Neural progenitor cell (in vitro differentiated cells): ENCODE results near the gene CCL27. TPM values are rescaled to one million over a fixed set of nuclear protein-coding genes. Genes with fewer than 3 reads are reported as not detected.

Experiments
- DNase-seq: peaks from one replicate; pipeline ENCODE4 v3.0.0-alpha.2; 2016; ENCODE audit warnings: low spot score
- H2AFZ ChIP-seq: fragments of 200-600 bp; sonication (generic); replicated peaks from 2 replicates; pipeline ENCODE4 v1.6.1; 2016; ENCODE audit warnings: antibody characterized with exemption
- H3F3A ChIP-seq: fragments of 200-600 bp; sonication (generic); 2 replicates; pipeline ENCODE4 v1.6.1; 2016; ENCODE audit warnings: antibody characterized with exemption, low read depth
- H3K27ac ChIP-seq: fragments of 200-600 bp; sonication (generic); 2 replicates; pipeline ENCODE4 v1.5.1; 2016; ENCODE audit warnings: mild to moderate bottlenecking
- H3K27me3 ChIP-seq: fragments of 200-600 bp; sonication (generic); 2 replicates; pipeline ENCODE4 v1.6.1; 2016; ENCODE audit warnings: mild to moderate bottlenecking, moderate library complexity
- H3K36me3 ChIP-seq: fragments of 200-600 bp; sonication (generic); 2 replicates; pipeline ENCODE4 v1.5.1; 2016
- H3K4me1 ChIP-seq: fragments of 200-600 bp; sonication (generic); 2 replicates; pipeline ENCODE4 v1.6.1; 2016; ENCODE audit warnings: mixed run types
- H3K4me2 ChIP-seq: fragments of 200-600 bp; sonication (generic); 2 replicates; pipeline ENCODE4 v1.6.1; 2016
- H3K4me3 ChIP-seq: fragments of 200-600 bp; sonication (generic); 2 replicates; pipeline ENCODE4 v1.5.1; 2016
- H3K79me2 ChIP-seq: fragments of 200-600 bp; sonication (generic); 2 replicates; pipeline ENCODE4 v1.6.1; 2016; ENCODE audit warnings: low read depth
- H3K9ac ChIP-seq: fragments of 200-600 bp; sonication (generic); 2 replicates; pipeline ENCODE4 v1.6.1; 2016
- H3K9me3 ChIP-seq: fragments of 200-600 bp; sonication (generic); 2 replicates; pipeline ENCODE4 v1.5.1; 2016; ENCODE audit warnings: low read depth
- H4K20me1 ChIP-seq: fragments of 200-600 bp; sonication (generic); 2 replicates; pipeline ENCODE4 v1.6.1; 2016; ENCODE audit warnings: low read depth
- H3K27ac Mint-ChIP-seq: 3 replicates; pipeline ENCODE4 v1.8.0; 2021; ENCODE audit warnings: mixed read lengths
- H3K27me3 Mint-ChIP-seq: 2 replicates; pipeline ENCODE4 v1.8.0; 2022; ENCODE audit warnings: low read depth, mild to moderate bottlenecking, inconsistent platforms, moderate library complexity, mixed read lengths; ENCODE audit not compliant: insufficient read depth
- H3K36me3 Mint-ChIP-seq: 3 replicates; pipeline ENCODE4 v1.8.0; 2021; ENCODE audit warnings: mixed read lengths
- H3K4me1 Mint-ChIP-seq: 3 replicates; pipeline ENCODE4 v1.8.0; 2021; ENCODE audit warnings: mixed read lengths
- H3K4me3 Mint-ChIP-seq: 3 replicates; pipeline ENCODE4 v1.8.0; 2021; ENCODE audit warnings: mild to moderate bottlenecking, moderate library complexity, mixed read lengths
- H3K9me3 Mint-ChIP-seq: 3 replicates; pipeline ENCODE4 v1.8.0; 2020; ENCODE audit warnings: mixed read lengths
- EZH2 ChIP-seq: fragments of 200-600 bp; sonication (generic); IDR thresholded peaks from 2 replicates; pipeline ENCODE4 v1.6.1; 2017; ENCODE audit warnings: antibody characterized with exemption, mild to moderate bottlenecking, moderate library complexity
- EZH2phosphoT487 ChIP-seq: fragments of 200-600 bp; sonication (generic); IDR thresholded peaks from 2 replicates; pipeline ENCODE4 v1.6.1; 2017; ENCODE audit warnings: antibody characterized with exemption
- total RNA-seq: library from RNA; depleted of rRNA; stranded (reverse); fragments of >200 nt; gene quantifications from 2 replicates; pipeline ENCODE4 v1.2.3, GENCODE V29; 2015; ENCODE audit warnings: low replicate concordance
- TF ChIP-seq, protein P1 (sequence below): fragments of 200-600 bp; sonication (generic); IDR thresholded peaks from 2 replicates; pipeline ENCODE4 v1.5.1; 2017; ENCODE audit warnings: antibody characterized with exemption, mild to moderate bottlenecking

The CCL27 gene
- total RNA-seq, 1 donor from 2014 or later = 0.67 TPM

DNA sequence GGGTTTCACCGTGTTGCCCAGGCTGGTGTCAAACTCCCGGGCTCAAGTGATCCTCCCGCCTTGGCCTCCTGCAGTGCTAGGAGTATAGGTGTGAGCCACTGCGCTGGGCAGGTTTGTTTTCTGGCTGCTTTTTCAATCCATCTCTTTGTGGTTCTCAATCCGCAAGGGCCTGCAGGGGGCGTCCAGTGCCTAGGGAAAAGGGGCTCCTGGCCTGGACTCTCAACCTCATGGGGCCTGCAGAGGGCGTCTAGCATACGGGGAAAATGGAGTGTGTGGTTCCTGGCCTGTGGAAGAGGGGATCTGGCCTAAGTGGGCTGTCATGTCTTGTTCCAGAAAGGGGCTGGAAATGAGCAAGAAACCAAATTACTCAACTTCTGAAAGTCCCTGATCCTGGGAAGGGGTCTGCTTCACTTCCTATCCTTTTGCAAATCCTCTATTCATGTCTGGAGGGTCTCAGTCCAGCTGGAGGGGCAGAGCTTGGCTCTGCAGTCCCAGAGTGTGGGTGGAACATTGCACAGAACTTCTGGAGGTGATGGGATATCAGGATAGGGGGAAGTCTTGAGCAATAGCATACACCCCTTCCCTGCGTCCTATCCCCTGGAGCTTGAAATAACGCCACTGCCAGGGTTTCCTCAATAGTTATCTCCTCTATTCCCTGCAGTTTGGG lies 12.7 kb upstream of the CCL27 start:
- no peak overlapping the region for H3K27ac Mint-ChIP-seq
- H2AFZ ChIP-seq = no peak overlapping the region
- H3K79me2 ChIP-seq = no peaks in the 10 kb centered on the region

GRCh38 chr9:34674440-34674839 lies 12.0 kb upstream of the CCL27 start:
- no peaks in the 10 kb centered on the region for H3K9me3 Mint-ChIP-seq
- Histone ChIP-seq H3K79me2 (no peaks in the 10 kb centered on the region), H3K4me3 (no peak overlapping the region), H2AFZ (no peak overlapping the region), H3K36me3 (no peaks in the 10 kb centered on the region), H3K4me2 (no peak overlapping the region), H4K20me1 (no peaks in the 10 kb centered on the region), H3K9me3 (no peaks in the 10 kb centered on the region), H3K27ac (no peak overlapping the region), H3F3A (no peaks in the 10 kb centered on the region), H3K4me1 (no peaks in the 10 kb centered on the region), H3K9ac (no peak overlapping the region), H3K27me3 (no peaks in the 10 kb centered on the region)
- H3K4me1 Mint-ChIP-seq = peaks cover 6% of the 10 kb centered on the region
- TF ChIP-seq EZH2 = no peak
- TF ChIP-seq EZH2phosphoT487 = no peak
- TF ChIP-seq, protein P1, sequence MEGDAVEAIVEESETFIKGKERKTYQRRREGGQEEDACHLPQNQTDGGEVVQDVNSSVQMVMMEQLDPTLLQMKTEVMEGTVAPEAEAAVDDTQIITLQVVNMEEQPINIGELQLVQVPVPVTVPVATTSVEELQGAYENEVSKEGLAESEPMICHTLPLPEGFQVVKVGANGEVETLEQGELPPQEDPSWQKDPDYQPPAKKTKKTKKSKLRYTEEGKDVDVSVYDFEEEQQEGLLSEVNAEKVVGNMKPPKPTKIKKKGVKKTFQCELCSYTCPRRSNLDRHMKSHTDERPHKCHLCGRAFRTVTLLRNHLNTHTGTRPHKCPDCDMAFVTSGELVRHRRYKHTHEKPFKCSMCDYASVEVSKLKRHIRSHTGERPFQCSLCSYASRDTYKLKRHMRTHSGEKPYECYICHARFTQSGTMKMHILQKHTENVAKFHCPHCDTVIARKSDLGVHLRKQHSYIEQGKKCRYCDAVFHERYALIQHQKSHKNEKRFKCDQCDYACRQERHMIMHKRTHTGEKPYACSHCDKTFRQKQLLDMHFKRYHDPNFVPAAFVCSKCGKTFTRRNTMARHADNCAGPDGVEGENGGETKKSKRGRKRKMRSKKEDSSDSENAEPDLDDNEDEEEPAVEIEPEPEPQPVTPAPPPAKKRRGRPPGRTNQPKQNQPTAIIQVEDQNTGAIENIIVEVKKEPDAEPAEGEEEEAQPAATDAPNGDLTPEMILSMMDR = no peak
- peaks cover 7% of the 10 kb centered on the region for H3K27me3 Mint-ChIP-seq
- H3K27ac Mint-ChIP-seq = no peak overlapping the region
- DNase-seq = no peak
- no peak overlapping the region for H3K4me3 Mint-ChIP-seq
- H3K36me3 Mint-ChIP-seq = peaks cover 6% of the 10 kb centered on the region

More for the DNA sequence above, 12.7 kb upstream of the CCL27 start:
- no peak overlapping the region for H3K9ac ChIP-seq
- H3K4me3 ChIP-seq = no peak overlapping the region
- H3K4me3 Mint-ChIP-seq = no peak overlapping the region
- peaks cover 7% of the 10 kb centered on the region for H3K27me3 Mint-ChIP-seq
- no peaks in the 10 kb centered on the region for H3F3A ChIP-seq
- H3K27ac ChIP-seq = no peak overlapping the region
- TF ChIP-seq EZH2phosphoT487 = peak; percentile 27
- TF ChIP-seq EZH2 = no peak
- TF ChIP-seq, protein P1 = peak; percentile 83
- no peaks in the 10 kb centered on the region for H3K36me3 ChIP-seq
- H3K4me2 ChIP-seq = no peak overlapping the region
- peaks cover 6% of the 10 kb centered on the region for H3K4me1 Mint-ChIP-seq
- no peaks in the 10 kb centered on the region for H3K9me3 Mint-ChIP-seq
- H3K9me3 ChIP-seq = no peaks in the 10 kb centered on the region
- H3K4me1 ChIP-seq = no peaks in the 10 kb centered on the region
- peak; percentile 91 for DNase-seq
- no peaks in the 10 kb centered on the region for H4K20me1 ChIP-seq
- H3K27me3 ChIP-seq = no peaks in the 10 kb centered on the region
- peaks cover 1% of the 10 kb centered on the region for H3K36me3 Mint-ChIP-seq

- Mint-ChIP-seq H3K9me3 (peaks cover 4% of the 10 kb centered on the region), H3K4me3 (no peak overlapping the region), H3K4me1 (peaks cover 8% of the 10 kb centered on the region), H3K36me3 (peaks cover 19% of the 10 kb centered on the region), H3K27ac (no peak overlapping the region), H3K27me3 (peaks cover 2% of the 10 kb centered on the region)
- no peaks in the 10 kb centered on the region for H3F3A ChIP-seq
- no peaks in the 10 kb centered on the region for H3K36me3 ChIP-seq
- H2AFZ ChIP-seq = no peak overlapping the region
- TF ChIP-seq EZH2phosphoT487 (no peak), EZH2 (no peak)
- TF ChIP-seq, protein P1 = no peak
- no peak overlapping the region for H3K9ac ChIP-seq
- H4K20me1 ChIP-seq = no peaks in the 10 kb centered on the region
- no peak overlapping the region for H3K27ac ChIP-seq
- peaks cover 3% of the 10 kb centered on the region for H3K4me1 ChIP-seq
- no peaks in the 10 kb centered on the region for H3K9me3 ChIP-seq
- H3K4me2 ChIP-seq = no peak overlapping the region
- H3K4me3 ChIP-seq = no peak overlapping the region
- H3K27me3 ChIP-seq = no peaks in the 10 kb centered on the region
- no peak for DNase-seq
- H3K79me2 ChIP-seq = peaks cover 14% of the 10 kb centered on the region
Measured at GRCh38 chr9:34671307-34671706, 8.8 kb upstream of the CCL27 start.
